ENCODE measurements around the gene ZNF24. TPM values are rescaled to one million over a fixed set of nuclear protein-coding genes. Genes with fewer than 3 reads are reported as not detected.

Gene ZNF24
- total RNA-seq, 1 donor from 2014 or later = 24.0 TPM

- TF ChIP-seq, protein P1, sequence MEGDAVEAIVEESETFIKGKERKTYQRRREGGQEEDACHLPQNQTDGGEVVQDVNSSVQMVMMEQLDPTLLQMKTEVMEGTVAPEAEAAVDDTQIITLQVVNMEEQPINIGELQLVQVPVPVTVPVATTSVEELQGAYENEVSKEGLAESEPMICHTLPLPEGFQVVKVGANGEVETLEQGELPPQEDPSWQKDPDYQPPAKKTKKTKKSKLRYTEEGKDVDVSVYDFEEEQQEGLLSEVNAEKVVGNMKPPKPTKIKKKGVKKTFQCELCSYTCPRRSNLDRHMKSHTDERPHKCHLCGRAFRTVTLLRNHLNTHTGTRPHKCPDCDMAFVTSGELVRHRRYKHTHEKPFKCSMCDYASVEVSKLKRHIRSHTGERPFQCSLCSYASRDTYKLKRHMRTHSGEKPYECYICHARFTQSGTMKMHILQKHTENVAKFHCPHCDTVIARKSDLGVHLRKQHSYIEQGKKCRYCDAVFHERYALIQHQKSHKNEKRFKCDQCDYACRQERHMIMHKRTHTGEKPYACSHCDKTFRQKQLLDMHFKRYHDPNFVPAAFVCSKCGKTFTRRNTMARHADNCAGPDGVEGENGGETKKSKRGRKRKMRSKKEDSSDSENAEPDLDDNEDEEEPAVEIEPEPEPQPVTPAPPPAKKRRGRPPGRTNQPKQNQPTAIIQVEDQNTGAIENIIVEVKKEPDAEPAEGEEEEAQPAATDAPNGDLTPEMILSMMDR (conservative IDR thresholded peaks at IDR 0.05; ENCODE audit: low read depth, low read length) = no peak
- no peak overlapping the region for H3K4me3 ChIP-seq (ENCODE audit: low read depth, low read length)
- no peak for DNase-seq (ENCODE audit: low read depth)
These were observed 17.5 kb upstream of the ZNF24 start for GRCh38 chr18:35361570-35362321.

- no peak for DNase-seq (ENCODE audit: low read depth)
- TF ChIP-seq, protein P1 (conservative IDR thresholded peaks at IDR 0.05; ENCODE audit: low read depth, low read length) = peak; percentile 86
- H3K4me3 ChIP-seq (ENCODE audit: low read depth, low read length) = no peak overlapping the region
These were observed 11.0 kb upstream of the ZNF24 start for GRCh38 chr18:35355140-35355618.

GRCh38 chr18:35352778-35353177 is 8.6 kb upstream of the ZNF24 start:
- TF ChIP-seq, protein P1 (conservative IDR thresholded peaks at IDR 0.05; ENCODE audit: low read depth, low read length) = no peak
- no peak for DNase-seq (ENCODE audit: low read depth)
- H3K4me3 ChIP-seq (ENCODE audit: low read depth, low read length) = no peak overlapping the region

DNA sequence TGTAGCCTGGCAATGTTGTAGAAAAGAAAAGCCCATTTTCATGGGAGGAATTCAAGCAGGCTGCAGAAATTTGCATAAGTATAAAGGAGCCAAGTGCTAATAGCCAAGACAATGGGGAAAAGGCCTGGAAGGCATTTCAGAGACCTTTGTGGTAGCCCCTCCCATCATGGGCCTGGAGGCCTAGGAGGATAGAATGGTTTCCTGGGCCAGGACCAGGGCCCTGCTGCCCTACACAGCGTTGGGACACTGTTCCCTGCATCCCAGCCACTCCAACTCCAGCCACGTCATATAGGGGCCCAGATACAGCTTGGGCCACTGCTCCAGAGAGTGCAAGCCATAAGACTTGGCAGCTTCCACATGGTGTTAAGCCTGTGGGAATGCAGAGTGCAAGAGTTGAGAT is 8.1 kb upstream of the ZNF24 start:
- H3K4me3 ChIP-seq (ENCODE audit: low read depth, low read length) = no peak overlapping the region
- no peak for DNase-seq (ENCODE audit: low read depth)
- TF ChIP-seq, protein P1 (conservative IDR thresholded peaks at IDR 0.05; ENCODE audit: low read depth, low read length) = no peak

GRCh38 chr18:35348001-35348400 is 3.8 kb upstream of the ZNF24 start:
- no peak for DNase-seq (ENCODE audit: low read depth)
- TF ChIP-seq, protein P1 (conservative IDR thresholded peaks at IDR 0.05; ENCODE audit: low read depth, low read length) = no peak
- no peak overlapping the region for H3K4me3 ChIP-seq (ENCODE audit: low read depth, low read length)

DNA sequence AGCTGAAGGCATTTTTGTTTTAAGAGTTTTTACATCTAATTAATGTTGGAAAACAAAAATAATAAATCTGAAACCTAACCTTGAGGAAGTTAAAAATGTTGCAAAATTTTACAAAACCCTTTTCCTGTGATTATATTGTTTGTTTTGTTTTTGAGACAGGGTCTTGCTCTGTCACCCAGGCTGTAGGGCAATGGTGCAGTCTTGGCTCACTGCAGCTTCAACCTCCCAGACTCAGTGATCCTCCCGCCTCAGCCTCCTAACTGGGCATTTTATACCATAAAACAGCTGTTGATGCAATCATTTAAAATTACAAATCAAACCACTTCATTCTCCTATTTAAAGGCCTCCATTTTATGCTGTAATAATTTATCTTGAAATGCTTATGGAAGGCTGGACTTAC is 1.7 kb upstream of the ZNF24 start:
- DNase-seq (ENCODE audit: low read depth) = no peak
- TF ChIP-seq, protein P1 (conservative IDR thresholded peaks at IDR 0.05; ENCODE audit: low read depth, low read length) = no peak
- no peak overlapping the region for H3K4me3 ChIP-seq (ENCODE audit: low read depth, low read length)

- TF ChIP-seq, protein P1 (conservative IDR thresholded peaks at IDR 0.05; ENCODE audit: low read depth, low read length) = no peak
- H3K4me3 ChIP-seq (ENCODE audit: low read depth, low read length) = no peak overlapping the region
- DNase-seq (ENCODE audit: low read depth) = no peak
These were observed 1.3 kb upstream of the ZNF24 start for GRCh38 chr18:35345460-35345921.

Measured in epithelial cell of proximal tubule (primary cell).